GM12878 (cell line): ENCODE measurements around the gene GTSF1L. TPM values are rescaled to one million over a fixed set of nuclear protein-coding genes. Genes with fewer than 3 reads are reported as not detected.
A peak's percentile ranks its signal among the peaks of the same experiment; 100 is the strongest.

Experiments
- BCL11A ChIP-seq: IDR thresholded peaks from 2 replicates; pipeline ENCODE4 v1.6.1; 2011; ENCODE audit warnings: low read depth, low read length
- BCLAF1 ChIP-seq: fragments of 450-650 bp; IDR thresholded peaks from 2 replicates; pipeline ENCODE4 v1.6.1; 2017; ENCODE audit warnings: antibody characterized with exemption, mild to moderate bottlenecking, moderate library complexity
- CHD2 ChIP-seq: IDR thresholded peaks from 2 replicates; pipeline ENCODE4 v1.6.1; 2011; ENCODE audit warnings: low read depth, low read length, improper control_type of control experiment, borderline replicate concordance
- E2F8 ChIP-seq: fragments of 450-650 bp; IDR thresholded peaks from 2 replicates; pipeline ENCODE4 v1.6.1; 2018; ENCODE audit warnings: mild to moderate bottlenecking, low read depth, moderate library complexity; ENCODE audit not compliant: partially characterized antibody
- EGR1 ChIP-seq, 2 experiments: IDR thresholded peaks; 1 replicate in 1 of 2; 2 replicates in 1 of 2; pipeline ENCODE4 v1.6.1; 2011 to 2012; ENCODE audit warnings: low read depth in 2 of 2, low read length in 2 of 2, borderline replicate concordance in 1 of 2, mild to moderate bottlenecking in 1 of 2, moderate library complexity in 1 of 2
- KLF5 ChIP-seq: fragments of 450-650 bp; IDR thresholded peaks from 2 replicates; pipeline ENCODE4 v1.6.1; 2014; ENCODE audit warnings: mild to moderate bottlenecking; ENCODE audit not compliant: partially characterized antibody
- LARP7 ChIP-seq: fragments of 450-650 bp; IDR thresholded peaks from 2 replicates; pipeline ENCODE4 v1.6.1; 2017; ENCODE audit warnings: mild to moderate bottlenecking
- MEF2B ChIP-seq: fragments of 450-650 bp; IDR thresholded peaks from 2 replicates; pipeline ENCODE4 v1.6.1; 2018; ENCODE audit warnings: mild to moderate bottlenecking, moderate library complexity; ENCODE audit not compliant: partially characterized antibody, poor library complexity, severe bottlenecking
- MTA2 ChIP-seq: fragments of 450-650 bp; IDR thresholded peaks from 2 replicates; pipeline ENCODE4 v1.6.1; 2016; ENCODE audit warnings: low read depth, mild to moderate bottlenecking, moderate library complexity
- NFYA ChIP-seq: IDR thresholded peaks from 2 replicates; pipeline ENCODE4 v1.6.1; 2011; ENCODE audit warnings: low read depth, mild to moderate bottlenecking, low read length, improper control_type of control experiment, borderline replicate concordance
- RAD21 ChIP-seq: IDR thresholded peaks from 2 replicates; pipeline ENCODE4 v1.6.1; 2011; ENCODE audit warnings: mild to moderate bottlenecking, low read depth, low read length, moderate library complexity; ENCODE audit not compliant: insufficient read depth
- RCOR1 ChIP-seq: conservative IDR thresholded peaks from 2 replicates; pipeline ENCODE4 v1.6.1; 2012; ENCODE audit warnings: low read depth, low read length, improper control_type of control experiment
- REST ChIP-seq: IDR thresholded peaks from 2 replicates; pipeline ENCODE4 v1.6.1; 2012; ENCODE audit warnings: mild to moderate bottlenecking, low read depth, low read length
- SUZ12 ChIP-seq: fragments of 200-600 bp; sonication (generic); IDR thresholded peaks from one replicate; pipeline ENCODE4 v1.6.1; 2018; ENCODE audit warnings: antibody characterized with exemption, mild to moderate bottlenecking; ENCODE audit not compliant: unreplicated experiment
- WRNIP1 ChIP-seq: IDR thresholded peaks from 2 replicates; pipeline ENCODE4 v1.6.1; 2011; ENCODE audit warnings: low read depth, low read length, improper control_type of control experiment, borderline replicate concordance
- ZNF274 ChIP-seq: IDR thresholded peaks from one replicate; pipeline ENCODE4 v1.8.0; 2011; ENCODE audit not compliant: insufficient read length, insufficient read depth
- ZNF384 ChIP-seq: IDR thresholded peaks from 2 replicates; pipeline ENCODE4 v1.6.1; 2012; ENCODE audit warnings: low read depth, mild to moderate bottlenecking, low read length, improper control_type of control experiment, borderline replicate concordance
- ZZZ3 ChIP-seq: IDR thresholded peaks from 2 replicates; pipeline ENCODE4 v1.6.1; 2011; ENCODE audit warnings: low read depth; ENCODE audit not compliant: control insufficient read depth, insufficient read length
- polyA plus RNA-seq, 11 experiments: library from polyadenylated mRNA; depleted of rRNA in 4 of 11; unstranded in 6 of 11; stranded (reverse) in 5 of 11; fragments of >200 nt; fragmentation: Nextera tagmentation in 4 of 11; fragmentation: Illumina TruSeq in 1 of 11; extraction: Ambion mirVana in 4 of 11; extraction: Trizol in 1 of 11; gene quantifications; 1 replicate in 1 of 11; 2 replicates in 10 of 11; pipeline versions ENCODE4 v1.2.1 to v1.2.3, GENCODE V29; 2011 to 2016; ENCODE audit warnings: inconsistent platforms in 2 of 11, missing spikeins in 2 of 11, low read depth in 1 of 11
- total RNA-seq, 4 experiments: library from RNA; depleted of rRNA in 3 of 4; stranded (reverse); fragments of >200 nt in 3 of 4; fragmentation: Illumina TruSeq in 1 of 4; extraction: Trizol in 1 of 4; gene quantifications; 2 replicates each; pipeline versions ENCODE4 v1.2.1 to v1.2.3, GENCODE V29; 2013 to 2021
- TF ChIP-seq, protein P1 (sequence below): fragments of 450-650 bp; conservative IDR thresholded peaks from 2 replicates; pipeline ENCODE4 v1.6.1; 2017; ENCODE audit warnings: mild to moderate bottlenecking, moderate library complexity

Gene GTSF1L
- total and polyA plus RNA-seq, 10 of the 15 experiments (the other 5 are each of a cell fraction or from before 2014, with no cell fraction given): 0.56 to 2.4 (median 1.3) TPM

DNA sequence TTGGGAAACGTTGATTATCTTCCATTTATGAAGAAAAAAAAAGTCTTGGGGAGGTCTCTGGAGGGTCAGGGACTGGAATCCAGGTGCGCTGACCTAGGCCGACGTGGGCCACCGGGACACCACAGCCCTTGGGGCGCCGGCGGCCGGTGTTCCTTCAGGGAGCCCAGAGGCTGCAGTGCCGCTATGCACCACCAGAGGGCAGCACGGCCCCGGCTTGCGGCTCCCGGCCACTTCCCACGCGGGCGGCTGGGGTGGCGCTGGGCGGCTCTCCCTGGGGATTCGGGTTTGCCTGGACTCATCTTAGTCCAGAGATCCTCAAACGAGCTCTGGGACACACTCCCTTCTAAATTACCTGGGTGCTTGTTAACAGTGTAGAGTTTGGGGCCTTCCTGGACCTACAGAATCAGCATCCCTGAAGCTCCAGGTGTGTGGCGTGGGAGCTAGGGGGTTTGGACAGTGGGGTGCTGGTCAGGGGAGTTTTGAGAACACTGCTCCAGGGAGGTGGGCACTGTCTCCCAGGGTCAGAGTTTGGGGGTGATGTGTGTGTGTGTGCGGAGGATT lies 23.0 kb upstream of the GTSF1L start (continued):
- TF ChIP-seq WRNIP1 (no peak), ZNF384 (no peak), SUZ12 (no peak), ZNF274 (no peak), BCLAF1 (no peak), CHD2 (no peak), E2F8 (no peak), KLF5 (peak; percentile 58), BCL11A (0 out of 2 replicates have a peak, but pooled peaks have one; percentile 7), REST (no peak), EGR1 (IDR thresholded peaks at IDR 0.05; ENCODE audit: borderline replicate concordance in 1 of 2, low read depth in 2 of 2, low read length in 2 of 2) (peak in 1 of 2 experiments; percentile 67; a peak in 2 of 3 replicates), ZZZ3 (no peak), LARP7 (peak; percentile 69; the same call in 1 of the 2 replicates), MTA2 (no peak), RCOR1 (no peak), NFYA (no peak), MEF2B (peak; percentile 99), RAD21 (peak; percentile 95)
- TF ChIP-seq, protein P1, sequence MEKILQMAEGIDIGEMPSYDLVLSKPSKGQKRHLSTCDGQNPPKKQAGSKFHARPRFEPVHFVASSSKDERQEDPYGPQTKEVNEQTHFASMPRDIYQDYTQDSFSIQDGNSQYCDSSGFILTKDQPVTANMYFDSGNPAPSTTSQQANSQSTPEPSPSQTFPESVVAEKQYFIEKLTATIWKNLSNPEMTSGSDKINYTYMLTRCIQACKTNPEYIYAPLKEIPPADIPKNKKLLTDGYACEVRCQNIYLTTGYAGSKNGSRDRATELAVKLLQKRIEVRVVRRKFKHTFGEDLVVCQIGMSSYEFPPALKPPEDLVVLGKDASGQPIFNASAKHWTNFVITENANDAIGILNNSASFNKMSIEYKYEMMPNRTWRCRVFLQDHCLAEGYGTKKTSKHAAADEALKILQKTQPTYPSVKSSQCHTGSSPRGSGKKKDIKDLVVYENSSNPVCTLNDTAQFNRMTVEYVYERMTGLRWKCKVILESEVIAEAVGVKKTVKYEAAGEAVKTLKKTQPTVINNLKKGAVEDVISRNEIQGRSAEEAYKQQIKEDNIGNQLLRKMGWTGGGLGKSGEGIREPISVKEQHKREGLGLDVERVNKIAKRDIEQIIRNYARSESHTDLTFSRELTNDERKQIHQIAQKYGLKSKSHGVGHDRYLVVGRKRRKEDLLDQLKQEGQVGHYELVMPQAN: no peak
